Mesenchymal stem cell (in vitro differentiated cells and primary cell): ENCODE results near the gene PFDN5.
"Not testable (repeated sequence)": the region's sequence is repeated elsewhere in the genome, so short reads cannot be mapped to it uniquely, and the experiment has no call there.

Source experiments
- DNase-seq: peaks from one replicate; pipeline ENCODE4 v3.0.0-alpha.2; 2013
- H2AFZ ChIP-seq: one replicate; pipeline ENCODE4 v1.6.1; 2013; ENCODE audit warnings: low read depth, mild to moderate bottlenecking, control low read depth, inconsistent platforms, low read length, moderate library complexity
- H2AK5ac ChIP-seq: 2 replicates; pipeline ENCODE4 v1.6.1; 2013; ENCODE audit warnings: low read length, moderate library complexity, mild to moderate bottlenecking, inconsistent platforms; ENCODE audit not compliant: severe bottlenecking
- H2BK120ac ChIP-seq: one replicate; pipeline ENCODE4 v1.6.1; 2013; ENCODE audit warnings: low read depth, mild to moderate bottlenecking, inconsistent platforms, low read length, moderate library complexity
- H2BK12ac ChIP-seq, 2 experiments: one replicate each; pipeline ENCODE4 v1.6.1; 2013; ENCODE audit warnings: inconsistent platforms in 2 of 2, low read length in 2 of 2, mild to moderate bottlenecking in 2 of 2, moderate library complexity in 2 of 2, control low read depth in 1 of 2
- H2BK15ac ChIP-seq: one replicate; pipeline ENCODE4 v1.6.1; 2013; ENCODE audit warnings: mild to moderate bottlenecking, low read depth, inconsistent platforms; ENCODE audit not compliant: poor library complexity, severe bottlenecking
- H2BK5ac ChIP-seq: 2 replicates; pipeline ENCODE4 v1.6.1; 2013; ENCODE audit warnings: low read depth, mild to moderate bottlenecking, low read length, control low read depth, inconsistent platforms; ENCODE audit not compliant: poor library complexity, severe bottlenecking
- H3K14ac ChIP-seq, 2 experiments: one replicate each; pipeline ENCODE4 v1.6.1; 2013; ENCODE audit warnings: inconsistent platforms in 2 of 2, low read length in 2 of 2, control low read depth in 1 of 2, mild to moderate bottlenecking in 1 of 2, moderate library complexity in 1 of 2
- H3K18ac ChIP-seq, 2 experiments: one replicate each; pipeline ENCODE4 v1.6.1; 2013; ENCODE audit warnings: inconsistent platforms in 2 of 2, low read length in 2 of 2, control low read depth in 1 of 2, low read depth in 1 of 2, mild to moderate bottlenecking in 1 of 2
- H3K23ac ChIP-seq, 2 experiments: one replicate each; pipeline ENCODE4 v1.6.1; 2013; ENCODE audit warnings: inconsistent platforms in 2 of 2, low read length in 2 of 2, mild to moderate bottlenecking in 2 of 2, moderate library complexity in 2 of 2, control low read depth in 1 of 2
- H3K27ac ChIP-seq: 2 replicates; pipeline ENCODE4 v1.5.1; 2013; ENCODE audit warnings: mild to moderate bottlenecking, moderate library complexity, low read length, control low read depth, inconsistent platforms; ENCODE audit not compliant: poor library complexity, severe bottlenecking
- H3K27me3 ChIP-seq, 2 experiments: 2 replicates each; pipeline versions ENCODE4 v1.6.1 to v1.7.0; 2013; ENCODE audit warnings: low read length in 2 of 2, mild to moderate bottlenecking in 2 of 2, moderate library complexity in 2 of 2, control low read depth in 1 of 2, inconsistent platforms in 1 of 2; ENCODE audit not compliant: control insufficient read depth in 1 of 2, insufficient read depth in 1 of 2
- H3K36me3 ChIP-seq, 2 experiments: 2 replicates each; pipeline versions ENCODE4 v1.6.1 to v1.7.0; 2013; ENCODE audit warnings: low read length in 2 of 2, control low read depth in 1 of 2, inconsistent platforms in 1 of 2, low read depth in 1 of 2, mild to moderate bottlenecking in 1 of 2; ENCODE audit not compliant: insufficient read depth in 2 of 2, control insufficient read depth in 1 of 2
- H3K4ac ChIP-seq, 2 experiments: one replicate each; pipeline ENCODE4 v1.6.1; 2013; ENCODE audit warnings: inconsistent platforms in 2 of 2, low read length in 2 of 2, mild to moderate bottlenecking in 2 of 2, moderate library complexity in 2 of 2, control low read depth in 1 of 2, low read depth in 1 of 2
- H3K4me1 ChIP-seq: 2 replicates; pipeline ENCODE4 v1.6.1; 2013; ENCODE audit warnings: low read depth, low read length, control low read depth; ENCODE audit not compliant: control insufficient read depth, insufficient read depth
- H3K4me2 ChIP-seq: 2 replicates; pipeline ENCODE4 v1.6.1; 2013; ENCODE audit warnings: low read length, mild to moderate bottlenecking, inconsistent platforms; ENCODE audit not compliant: poor library complexity, severe bottlenecking
- H3K4me3 ChIP-seq, 2 experiments: 2 replicates each; pipeline versions ENCODE4 v1.5.1 to v1.7.0; 2013; ENCODE audit warnings: low read length in 2 of 2, mild to moderate bottlenecking in 2 of 2, control low read depth in 1 of 2, low read depth in 1 of 2; ENCODE audit not compliant: insufficient read depth in 1 of 2
- H3K79me1 ChIP-seq: replicated peaks from 2 replicates; pipeline ENCODE4 v1.6.1; 2013; ENCODE audit warnings: mild to moderate bottlenecking, control low read depth, low read length, inconsistent platforms; ENCODE audit not compliant: poor library complexity, severe bottlenecking
- H3K9ac ChIP-seq: 2 replicates; pipeline ENCODE4 v1.7.0; 2013; ENCODE audit warnings: mild to moderate bottlenecking, low read length, moderate library complexity
- H3K9me3 ChIP-seq: 2 replicates; pipeline ENCODE4 v1.7.0; 2013; ENCODE audit warnings: mild to moderate bottlenecking, low read length; ENCODE audit not compliant: control insufficient read depth
- H4K8ac ChIP-seq: one replicate; pipeline ENCODE4 v1.6.1; 2013; ENCODE audit warnings: inconsistent platforms, mild to moderate bottlenecking, low read length, moderate library complexity
- H4K91ac ChIP-seq: one replicate; pipeline ENCODE4 v1.6.1; 2013; ENCODE audit warnings: mild to moderate bottlenecking, low read length, inconsistent platforms
- WGBS: methylation state at CpG from one replicate; pipeline ENCODE4 v1.1.7; 2013; ENCODE audit warnings: mixed read lengths; 5-methylcytosine and 5-hydroxymethylcytosine counted together

Gene PFDN5

GRCh38 chr12:53295891-53296219 lies 513 bp downstream of the PFDN5 start:
- no peaks in the 10 kb centered on the region for H3K79me1 ChIP-seq
- no peak overlapping the region for H2BK5ac ChIP-seq
- peak overlapping the region in 1 of 2 experiments; percentile 8 for H2BK12ac ChIP-seq
- no peak overlapping the region for H2BK15ac ChIP-seq
- peak overlapping the region; percentile 86 to 99 for H3K4me3 ChIP-seq
- H3K4ac ChIP-seq: peak overlapping the region; percentile 61 to 81
- H2AFZ ChIP-seq: no peak overlapping the region
- H2BK120ac ChIP-seq: no peak overlapping the region
- H2AK5ac ChIP-seq: no peak overlapping the region
- 7% methylated on average over 12 of the region's 12 CpGs for WGBS
- peak overlapping the region in 1 of 2 experiments; percentile 98 for H3K23ac ChIP-seq
- H3K27me3 ChIP-seq: no peaks in the 10 kb centered on the region
- peak overlapping the region; percentile 98 for H3K9ac ChIP-seq
- no peak for DNase-seq
- peak overlapping the region; percentile 72 for H3K4me2 ChIP-seq
- H3K18ac ChIP-seq: peak overlapping the region in 1 of 2 experiments; percentile 92
- H4K8ac ChIP-seq: peak overlapping the region; percentile 84
- peaks cover 14% of the 10 kb centered on the region for H3K4me1 ChIP-seq
- no peaks in the 10 kb centered on the region for H3K9me3 ChIP-seq
- H3K14ac ChIP-seq: no peak overlapping the region
- peaks cover 19 to 41% of the 10 kb centered on the region in 2 experiments for H3K36me3 ChIP-seq
- no peak overlapping the region for H4K91ac ChIP-seq
- peak overlapping the region; percentile 72 for H3K27ac ChIP-seq

DNA sequence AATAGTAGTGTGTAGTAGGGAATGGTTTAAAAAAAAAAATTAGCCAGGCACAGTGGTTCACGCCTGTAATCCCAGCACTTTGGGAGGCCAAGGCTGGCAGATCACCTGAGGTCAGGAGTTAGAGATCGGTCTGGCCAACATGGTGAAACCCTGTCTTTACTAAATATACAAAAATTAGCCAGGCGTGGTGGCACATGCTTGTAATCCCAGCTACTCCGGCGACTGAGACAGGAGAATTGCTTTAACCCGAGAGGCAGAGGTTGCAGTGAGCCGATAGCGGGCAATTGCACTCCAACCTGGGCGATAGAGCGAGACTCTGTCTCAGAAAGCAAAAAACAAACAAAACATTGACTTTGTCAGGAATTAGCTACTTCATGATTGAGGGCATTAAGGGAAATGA lies 1.8 kb downstream of the PFDN5 start:
- H2BK5ac ChIP-seq, H2AK5ac ChIP-seq, H3K14ac ChIP-seq, DNase-seq, H4K91ac ChIP-seq, H2BK12ac ChIP-seq, H2AFZ ChIP-seq, H3K9me3 ChIP-seq, H2BK120ac ChIP-seq, H3K27ac ChIP-seq, H4K8ac ChIP-seq, H3K18ac ChIP-seq, H3K27me3 ChIP-seq, H3K23ac ChIP-seq, H2BK15ac ChIP-seq, H3K79me1 ChIP-seq, H3K4me2 ChIP-seq, H3K4ac ChIP-seq: not testable (repeated sequence)
- Histone ChIP-seq H3K36me3 (peaks cover 13 to 51% of the 10 kb centered on the region in 2 experiments), H3K4me1 (peaks cover 15% of the 10 kb centered on the region), H3K9ac (peak overlapping the region; percentile 98), H3K4me3 (peak overlapping the region in 1 of 2 experiments; percentile 99)
- WGBS: 96% methylated on average over 9 of the region's 10 CpGs

DNA sequence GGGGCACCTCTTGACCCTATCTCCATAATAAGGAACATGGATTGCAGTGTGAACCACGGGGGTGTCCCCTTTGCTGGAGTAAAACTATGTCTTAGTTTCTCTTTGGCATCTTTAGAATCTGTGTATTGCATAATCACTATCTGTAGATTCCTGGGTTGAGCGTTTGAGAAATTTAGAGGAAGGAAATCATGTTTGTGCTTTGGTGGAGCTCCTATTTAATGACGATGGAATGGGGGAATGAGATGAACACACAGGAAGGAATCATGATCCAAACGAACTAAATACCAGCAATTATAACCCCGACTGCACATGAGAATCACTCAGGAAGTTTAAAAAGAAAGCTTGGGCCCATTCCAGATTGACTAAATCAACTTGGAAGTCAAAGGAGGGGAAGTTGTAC lies 2.8 kb downstream of the PFDN5 start:
- no peak overlapping the region for H2AFZ ChIP-seq
- no peak overlapping the region for H3K4me2 ChIP-seq
- H2BK5ac ChIP-seq: no peak overlapping the region
- H3K36me3 ChIP-seq: peaks cover 23 to 54% of the 10 kb centered on the region in 2 experiments
- WGBS: 57% methylated on average over 1 of the region's 5 CpGs
- no peak overlapping the region for H2BK15ac ChIP-seq
- H3K79me1 ChIP-seq: peaks cover 12% of the 10 kb centered on the region
- H3K9ac ChIP-seq: peak overlapping the region; percentile 98
- no peak overlapping the region for H2BK12ac ChIP-seq
- H3K18ac ChIP-seq: no peak overlapping the region
- DNase-seq: peak; percentile 85
- H3K14ac ChIP-seq: no peak overlapping the region
- no peak overlapping the region for H4K8ac ChIP-seq
- H4K91ac ChIP-seq: no peak overlapping the region
- H3K27ac ChIP-seq: no peak overlapping the region
- H2BK120ac ChIP-seq: no peak overlapping the region
- peak overlapping the region in 1 of 2 experiments; percentile 87 for H3K4me3 ChIP-seq
- no peaks in the 10 kb centered on the region for H3K9me3 ChIP-seq
- H2AK5ac ChIP-seq: no peak overlapping the region
- peaks cover 21% of the 10 kb centered on the region for H3K4me1 ChIP-seq
- no peaks in the 10 kb centered on the region for H3K27me3 ChIP-seq
- H3K4ac ChIP-seq: no peak overlapping the region
- H3K23ac ChIP-seq: no peak overlapping the region

DNA sequence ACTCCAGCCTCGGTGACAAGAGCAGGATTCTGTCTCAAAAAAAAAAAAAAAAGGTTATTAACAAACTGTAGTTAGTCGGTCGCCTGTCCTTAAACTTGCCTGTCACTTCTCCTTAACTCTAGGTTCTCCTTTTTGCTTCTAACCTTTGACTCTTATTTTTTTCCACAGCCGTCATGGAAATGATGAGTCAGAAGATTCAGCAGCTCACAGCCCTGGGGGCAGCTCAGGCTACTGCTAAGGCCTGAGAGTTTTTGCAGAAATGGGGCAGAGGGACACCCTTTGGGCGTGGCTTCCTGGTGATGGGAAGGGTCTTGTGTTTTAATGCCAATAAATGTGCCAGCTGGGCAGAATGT lies 3.7 kb downstream of the PFDN5 start:
- Histone ChIP-seq H3K4ac (peak overlapping the region in 1 of 2 experiments; percentile 72), H2BK15ac (no peak overlapping the region), H3K27me3 (no peaks in the 10 kb centered on the region), H3K4me2 (peak overlapping the region; percentile 46), H2AFZ (no peak overlapping the region), H3K18ac (peak overlapping the region; percentile 16 to 28), H3K14ac (no peak overlapping the region), H3K9me3 (no peaks in the 10 kb centered on the region), H3K9ac (peak overlapping the region; percentile 98), H3K27ac (peak overlapping the region; percentile 56), H3K4me3 (peak overlapping the region in 1 of 2 experiments; percentile 87), H4K91ac (no peak overlapping the region), H3K4me1 (peaks cover 21% of the 10 kb centered on the region), H2BK120ac (no peak overlapping the region), H4K8ac (peak overlapping the region; percentile 87), H2AK5ac (no peak overlapping the region), H2BK12ac (no peak overlapping the region), H3K36me3 (peaks cover 26 to 53% of the 10 kb centered on the region in 2 experiments), H3K23ac (no peak overlapping the region), H2BK5ac (no peak overlapping the region), H3K79me1 (peaks cover 16% of the 10 kb centered on the region)
- DNase-seq: peak; percentile 95
- WGBS: 46% methylated on average over 5 of the region's 5 CpGs
